Superior temporal gyrus (tissue), 1 donor: ENCODE measurements around the gene CRIP1.
A peak's percentile ranks its signal among the peaks of the same experiment; 100 is the strongest.

ENCODE experiments used
- DNase-seq: peaks from one replicate; pipeline ENCODE4 v3.0.0-alpha.2; 2016; ENCODE audit errors: extremely low spot score

CRIP1 gene

DNA sequence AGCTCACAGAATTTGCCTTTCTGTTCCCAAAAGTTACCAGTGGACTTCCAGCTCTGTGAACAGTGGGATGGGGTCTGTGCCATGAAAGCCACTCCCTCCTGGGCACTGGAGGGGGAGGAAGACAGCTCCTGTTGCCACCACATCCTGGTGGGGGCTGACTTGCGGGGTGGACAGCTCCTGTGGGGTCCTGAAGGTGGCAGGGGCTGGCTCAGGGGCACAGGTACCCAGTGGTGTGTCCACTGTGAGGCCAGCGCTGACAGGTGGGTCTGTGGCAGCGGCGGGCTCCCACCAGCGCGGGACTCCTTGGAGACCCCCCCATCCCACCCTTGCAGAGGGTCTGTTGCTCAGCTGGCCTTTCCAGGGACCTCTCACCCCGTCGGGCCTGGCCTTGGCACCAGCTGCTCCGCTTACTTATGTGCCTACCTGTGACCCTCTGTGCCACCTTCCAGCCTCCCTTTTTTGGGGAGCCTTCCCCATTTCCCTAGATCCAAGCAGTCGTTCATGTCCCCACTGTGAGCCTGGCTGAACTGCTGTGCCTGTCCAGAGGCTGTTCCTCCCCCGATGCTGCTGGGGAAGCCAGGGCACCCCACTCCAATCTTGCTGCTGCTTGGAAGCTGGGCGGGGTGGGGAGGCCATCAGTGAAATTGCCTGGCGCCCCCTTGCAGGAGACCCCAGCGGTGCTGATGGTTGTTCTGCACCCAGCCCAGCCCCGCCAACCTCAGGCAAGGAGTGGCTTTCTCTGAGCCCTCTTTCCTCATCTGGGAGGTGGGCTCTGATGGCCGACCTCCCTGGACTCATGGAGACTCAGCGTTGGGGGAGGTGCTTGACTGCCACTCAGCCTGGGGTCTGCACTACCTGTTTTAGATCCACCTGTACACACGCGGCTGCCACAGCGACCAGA is 6.5 kb downstream of the CRIP1 start:
- DNase-seq: no peak

DNA sequence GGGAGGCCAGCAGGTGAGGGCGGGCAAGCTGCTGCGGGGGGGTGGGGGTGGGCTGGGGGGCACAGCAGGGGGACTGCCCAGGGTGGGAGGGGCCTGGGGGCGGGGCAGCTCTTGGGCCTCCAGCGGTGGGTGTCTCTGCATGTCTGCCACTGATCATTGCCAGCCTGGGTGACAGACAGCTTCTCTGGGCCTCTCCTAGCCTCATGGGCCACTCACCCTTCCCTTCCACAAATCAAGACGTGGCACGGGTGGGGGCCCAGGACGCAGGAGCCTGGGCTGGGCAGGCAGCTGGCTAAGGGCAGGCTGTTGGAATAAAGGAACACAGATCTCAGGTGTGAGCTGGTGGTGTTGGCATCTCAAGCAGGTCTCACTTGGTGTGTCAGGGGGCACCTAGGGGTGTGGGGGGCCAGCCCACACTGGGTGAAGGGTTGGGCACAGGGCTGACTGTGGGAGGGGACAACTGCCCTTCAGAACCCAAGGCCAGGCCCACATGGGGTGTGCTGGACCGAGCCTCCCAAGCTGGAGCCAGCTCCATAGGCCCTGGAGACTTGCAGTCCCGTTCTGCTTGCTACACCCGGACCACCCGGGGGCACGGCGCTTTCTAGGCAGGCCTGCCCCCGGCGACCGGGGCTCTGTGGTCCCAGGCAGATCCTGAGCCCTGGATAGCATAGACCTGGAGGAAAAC is 7.4 kb downstream of the CRIP1 start:
- DNase-seq: no peak

DNA sequence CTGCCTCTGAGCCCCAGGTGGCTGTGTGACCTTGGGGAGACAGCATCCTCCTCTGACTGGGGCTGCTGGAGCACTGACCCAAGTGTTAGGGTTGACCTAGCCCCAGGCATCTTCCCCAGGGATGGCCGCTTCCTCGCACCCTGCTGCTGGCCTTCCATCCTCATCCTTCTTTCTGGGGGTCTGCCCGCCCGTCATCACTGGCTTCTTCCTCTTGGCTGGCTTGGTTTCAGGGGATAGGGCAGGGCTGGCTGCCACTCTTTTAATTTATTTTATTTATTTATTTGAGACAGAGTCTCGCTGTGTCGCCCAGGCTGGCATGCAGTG is 7.9 kb downstream of the CRIP1 start:
- no peak for DNase-seq

DNA sequence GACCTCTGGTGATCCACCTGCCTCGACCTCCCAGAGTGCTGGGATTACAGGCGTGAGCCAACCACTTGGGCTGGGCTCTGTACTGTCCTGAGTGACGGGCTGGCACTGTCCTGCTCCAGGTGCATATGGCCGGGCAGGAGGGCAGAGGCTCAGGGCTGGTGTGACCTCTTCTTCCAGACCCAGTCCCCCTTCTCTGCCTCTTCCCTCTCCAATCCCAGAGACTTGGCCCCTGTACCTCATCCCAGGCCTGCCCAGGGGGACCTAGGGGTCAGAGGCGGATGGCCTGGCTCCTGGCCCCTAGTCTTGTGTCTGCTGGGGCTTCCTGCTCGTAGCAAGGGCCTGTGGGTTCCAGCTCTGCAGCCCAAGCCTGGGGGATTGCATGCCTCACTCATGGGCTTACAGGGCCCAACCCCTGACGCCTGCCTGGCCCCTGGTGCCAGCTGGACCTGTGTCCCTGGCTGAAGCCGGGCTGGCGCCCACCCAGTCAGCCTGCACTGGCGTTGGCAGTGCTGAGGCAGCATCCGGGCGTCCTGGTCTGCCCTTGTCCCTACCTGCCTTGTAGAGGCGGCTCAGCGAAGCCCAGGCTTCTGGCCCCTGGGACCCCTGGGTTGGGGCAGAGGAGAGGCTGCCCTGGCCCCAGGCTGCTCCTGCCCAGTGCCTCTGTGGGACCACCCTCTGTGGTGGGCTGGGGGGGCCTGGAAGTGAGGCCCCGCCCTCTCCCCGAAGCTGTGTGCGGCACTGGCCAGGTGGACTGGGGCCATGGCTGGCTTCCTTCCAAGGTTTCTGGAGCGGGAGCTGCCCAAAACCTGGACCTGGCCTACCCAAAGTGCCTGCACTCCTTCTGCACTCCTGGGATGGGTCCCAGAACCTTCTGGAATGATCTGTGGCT is 8.7 kb downstream of the CRIP1 start:
- no peak for DNase-seq

DNA sequence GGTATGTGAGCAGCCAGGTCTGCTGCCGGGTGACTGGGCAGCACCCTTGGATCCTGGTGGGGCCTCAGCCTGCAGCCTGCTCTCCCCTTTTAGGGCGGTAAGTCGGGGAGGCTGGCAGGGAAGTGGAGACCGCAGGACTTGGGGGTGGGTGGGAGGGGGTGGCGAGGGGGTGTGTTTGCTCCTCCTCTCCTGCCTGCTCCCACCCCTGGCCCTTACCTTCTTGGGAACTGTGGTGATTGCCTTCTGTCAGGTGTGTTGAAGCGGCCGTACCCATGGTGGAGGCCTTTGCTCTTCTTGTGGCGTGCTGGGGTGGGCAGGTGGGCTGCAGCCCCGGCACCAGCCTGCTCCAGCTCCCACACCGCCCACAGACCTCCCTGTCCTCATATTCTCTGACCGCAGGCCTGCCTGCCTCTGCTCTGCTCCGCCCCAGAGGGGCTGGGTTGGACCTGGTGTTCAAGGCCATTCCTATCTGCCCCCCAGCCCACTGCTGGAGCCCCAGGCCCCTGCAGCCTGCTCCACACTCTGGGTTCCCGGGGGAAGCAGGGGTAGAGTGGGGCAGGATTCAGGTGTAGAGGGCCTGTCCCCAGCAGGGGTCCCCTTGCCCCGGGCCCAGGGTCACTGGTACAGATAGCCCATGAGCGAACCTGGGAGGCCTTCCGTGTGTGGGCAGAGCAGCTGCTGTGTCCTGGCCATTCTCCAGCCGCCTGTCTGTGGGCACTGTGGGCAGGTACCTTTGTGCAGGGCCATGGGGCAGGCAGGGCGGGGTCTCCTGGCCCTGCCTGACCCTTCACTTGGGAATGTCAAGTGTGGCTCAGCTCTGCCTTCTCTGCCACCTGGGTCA is 9.5 kb downstream of the CRIP1 start:
- no peak for DNase-seq

DNA sequence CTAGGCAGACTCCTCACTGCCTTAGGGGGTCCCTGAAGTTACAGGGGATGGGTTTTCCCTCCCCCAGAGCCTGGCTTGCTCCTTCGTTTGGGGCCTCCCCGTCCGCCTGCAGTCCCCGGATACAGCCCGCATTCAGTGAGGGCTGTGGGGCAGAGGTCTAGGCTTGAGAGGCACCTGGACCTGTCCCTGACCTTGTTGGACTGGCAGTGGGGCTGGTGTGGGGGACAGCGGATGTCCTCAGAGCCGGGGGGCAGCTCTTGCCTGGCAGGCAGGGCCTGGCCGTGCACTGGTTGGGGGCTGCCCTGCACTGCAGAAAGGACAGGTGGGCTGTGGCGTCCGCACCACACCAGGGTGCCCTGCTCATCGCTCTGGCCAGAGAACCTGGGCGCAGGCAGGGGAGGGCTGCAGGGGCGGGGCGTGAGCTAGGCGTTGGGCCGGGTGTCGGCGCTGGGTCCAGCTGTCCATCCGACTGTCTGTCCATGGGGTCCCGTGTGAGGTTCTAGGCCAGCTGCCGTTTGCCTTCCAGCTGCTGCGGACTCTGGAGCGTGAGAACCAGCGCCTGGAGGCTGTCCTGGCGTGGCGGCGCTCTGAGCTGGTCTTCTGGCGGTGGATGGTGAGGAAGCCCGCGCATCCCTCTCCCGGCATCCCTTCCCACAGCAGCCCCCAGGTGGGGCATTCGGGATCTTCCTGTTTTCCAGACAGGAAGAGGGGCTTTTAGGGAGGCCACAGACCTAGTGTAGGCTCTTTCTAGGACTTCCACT is 10.3 kb downstream of the CRIP1 start:
- DNase-seq: no peak

DNA sequence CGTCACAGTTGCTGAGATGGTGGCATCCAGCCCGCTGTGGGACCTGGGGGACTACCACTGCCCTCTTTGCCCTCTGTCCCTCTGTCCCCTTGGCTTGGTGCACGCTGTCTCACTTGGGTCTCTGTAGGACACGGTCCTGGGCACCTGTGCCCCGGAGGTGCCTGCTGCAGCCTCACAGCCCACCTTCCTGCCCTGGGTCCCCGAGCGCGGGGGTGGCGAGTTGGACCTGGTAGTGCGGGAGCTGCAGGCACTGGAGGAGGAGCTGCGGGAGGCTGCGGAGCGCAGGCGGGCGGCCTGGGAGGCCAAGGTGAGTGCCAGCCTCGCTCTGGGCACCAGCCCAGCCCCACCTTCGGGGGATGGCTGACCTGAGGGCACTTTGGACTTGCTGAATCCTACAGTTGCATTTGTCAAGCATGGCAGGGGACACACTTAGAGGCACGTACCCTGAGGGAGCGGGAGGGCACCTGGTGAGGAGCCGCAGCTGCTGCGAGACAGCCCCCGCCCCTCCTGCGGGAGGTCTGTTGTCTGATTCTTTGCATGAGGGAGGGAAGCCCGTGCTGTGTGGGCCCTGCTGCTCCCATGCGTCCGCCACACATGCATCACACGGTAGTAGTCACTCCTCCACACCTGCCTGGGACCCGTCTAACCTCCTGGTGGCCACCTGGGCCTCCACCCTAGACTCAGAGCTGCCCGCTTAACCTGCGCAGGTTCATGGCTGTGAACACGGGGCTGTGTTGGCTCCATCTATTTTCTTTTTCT is 11.2 kb downstream of the CRIP1 start:
- DNase-seq: no peak

DNA sequence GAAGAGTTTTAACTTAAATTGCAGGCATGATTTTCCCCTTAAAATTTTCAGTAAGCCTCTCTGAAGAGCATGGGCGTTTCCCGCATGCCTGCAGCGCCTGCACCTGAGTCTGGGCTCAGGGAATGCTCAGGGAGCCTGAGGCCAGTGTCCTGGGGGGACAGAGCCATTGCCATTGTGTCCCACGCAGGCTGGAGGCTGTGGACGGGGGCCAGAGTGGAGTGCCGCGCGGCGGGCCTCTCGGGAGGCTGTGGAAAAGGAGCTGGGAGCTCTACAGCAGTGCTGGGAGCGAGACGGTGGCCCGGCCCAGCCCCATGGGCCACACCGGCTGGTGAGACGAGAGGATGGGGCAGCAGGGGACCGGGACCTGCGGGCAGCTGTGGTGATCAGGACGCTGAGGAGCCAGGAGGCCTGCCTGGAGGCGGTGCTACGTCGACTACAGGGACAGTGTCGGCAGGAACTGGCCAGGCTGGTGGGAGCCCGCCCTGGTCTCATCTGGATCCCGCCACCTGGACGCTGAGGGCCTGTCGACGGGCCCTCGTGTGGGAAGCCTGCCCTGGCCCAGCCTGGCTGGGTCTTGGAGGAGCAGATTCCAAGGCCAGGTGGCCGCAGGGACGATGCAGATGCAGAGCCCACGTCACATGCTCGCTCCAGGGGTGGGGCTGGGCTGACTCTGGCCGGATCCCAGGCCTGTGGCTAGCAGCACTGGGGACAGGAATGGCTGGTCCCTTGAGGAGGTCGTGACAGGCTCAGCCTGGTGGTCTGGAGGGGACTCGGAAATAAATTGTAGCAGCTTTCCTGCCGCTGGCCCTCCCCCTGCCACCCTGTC is 12.0 kb downstream of the CRIP1 start:
- peak; percentile 74 for DNase-seq

DNA sequence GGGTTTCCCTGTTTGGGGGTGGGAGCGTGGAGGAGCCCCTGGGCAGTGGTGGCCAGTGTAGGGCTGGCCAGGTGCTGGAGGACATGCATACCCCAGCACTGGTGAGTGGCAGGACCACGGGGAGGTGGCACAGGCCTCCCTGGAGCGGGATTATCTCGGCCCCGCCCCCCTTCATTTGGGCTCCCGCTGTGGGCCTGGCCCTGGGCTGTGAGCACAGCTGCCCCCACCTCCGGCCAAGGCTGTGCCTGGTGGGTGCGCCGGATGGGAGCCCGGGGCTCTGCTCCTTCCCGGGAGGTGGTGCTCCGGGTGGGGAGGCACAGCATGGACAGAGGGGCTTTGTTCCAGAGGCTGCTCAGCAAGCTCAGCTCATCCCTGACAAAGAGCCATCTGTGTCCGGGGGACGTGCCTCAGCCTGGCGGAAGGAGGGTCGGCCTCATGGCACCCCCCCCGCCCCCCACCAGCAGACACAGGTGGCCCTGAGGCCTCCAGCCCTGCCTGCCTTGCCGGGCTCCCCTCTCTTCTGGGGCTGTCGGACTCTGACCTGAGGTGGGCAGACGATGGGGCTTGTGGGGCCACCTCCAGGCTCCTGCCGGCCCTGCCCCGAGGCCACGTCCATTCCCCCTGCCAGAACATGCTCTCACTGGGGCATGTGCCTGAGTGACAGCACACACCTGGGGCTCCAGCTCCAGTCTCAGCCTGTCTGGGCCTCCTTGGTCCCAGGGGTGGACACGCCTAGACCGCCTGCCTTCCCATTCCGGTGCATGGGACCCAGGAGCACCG is 12.8 kb downstream of the CRIP1 start:
- peak; percentile 88 for DNase-seq

DNA sequence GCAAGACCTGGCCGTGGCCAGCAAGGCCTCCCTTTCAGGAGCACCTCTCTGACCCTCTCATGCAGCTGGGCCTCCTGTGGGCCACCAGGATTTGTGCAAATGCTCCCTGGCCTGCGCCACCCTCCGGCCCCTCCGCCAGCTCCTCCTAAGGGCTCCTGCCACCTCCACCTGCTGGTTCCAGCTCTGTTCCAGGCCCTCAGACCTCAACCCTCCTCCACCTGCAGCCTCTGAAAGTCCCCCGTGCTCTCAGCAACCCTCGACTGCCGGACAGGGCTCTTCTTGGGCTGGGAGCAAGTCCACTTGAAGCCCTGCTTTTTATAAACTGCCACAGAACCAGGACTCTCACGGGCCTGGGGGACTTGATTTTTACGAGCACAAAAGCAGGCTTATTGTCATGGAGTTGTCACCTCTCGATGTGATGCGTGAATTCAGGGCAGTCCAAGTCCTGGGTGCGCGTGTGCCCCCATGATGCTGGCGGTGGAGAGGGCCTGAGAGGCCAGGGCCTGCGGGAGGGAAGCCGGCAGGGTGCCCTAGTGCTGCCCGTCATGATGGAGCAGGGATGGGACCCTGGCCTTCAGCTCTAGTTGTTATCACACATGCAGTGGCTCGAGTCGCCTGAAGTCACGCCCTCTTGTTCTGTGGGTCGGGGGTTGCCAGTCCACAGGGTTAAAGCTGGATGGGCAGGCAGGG is 13.5 kb downstream of the CRIP1 start:
- no peak for DNase-seq

DNA sequence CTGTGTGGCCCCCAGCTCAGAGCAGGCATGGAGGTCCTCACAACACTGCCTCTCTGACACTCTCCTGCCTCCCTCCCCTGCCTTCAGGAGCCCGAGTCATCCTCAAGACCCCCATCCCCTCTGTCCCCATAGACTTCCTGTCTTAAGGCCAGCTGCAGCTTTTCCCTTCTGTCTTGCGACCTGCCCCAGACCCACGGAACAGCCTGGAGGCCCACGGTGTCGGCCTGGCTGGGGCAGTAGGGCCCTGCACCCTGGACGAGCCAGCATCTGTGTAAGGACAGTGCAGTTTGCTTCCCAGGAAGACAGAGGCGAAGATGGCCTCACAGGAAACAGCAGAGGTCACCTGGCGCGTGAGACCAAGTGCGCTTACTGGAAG is 14.0 kb downstream of the CRIP1 start:
- no peak for DNase-seq

DNA sequence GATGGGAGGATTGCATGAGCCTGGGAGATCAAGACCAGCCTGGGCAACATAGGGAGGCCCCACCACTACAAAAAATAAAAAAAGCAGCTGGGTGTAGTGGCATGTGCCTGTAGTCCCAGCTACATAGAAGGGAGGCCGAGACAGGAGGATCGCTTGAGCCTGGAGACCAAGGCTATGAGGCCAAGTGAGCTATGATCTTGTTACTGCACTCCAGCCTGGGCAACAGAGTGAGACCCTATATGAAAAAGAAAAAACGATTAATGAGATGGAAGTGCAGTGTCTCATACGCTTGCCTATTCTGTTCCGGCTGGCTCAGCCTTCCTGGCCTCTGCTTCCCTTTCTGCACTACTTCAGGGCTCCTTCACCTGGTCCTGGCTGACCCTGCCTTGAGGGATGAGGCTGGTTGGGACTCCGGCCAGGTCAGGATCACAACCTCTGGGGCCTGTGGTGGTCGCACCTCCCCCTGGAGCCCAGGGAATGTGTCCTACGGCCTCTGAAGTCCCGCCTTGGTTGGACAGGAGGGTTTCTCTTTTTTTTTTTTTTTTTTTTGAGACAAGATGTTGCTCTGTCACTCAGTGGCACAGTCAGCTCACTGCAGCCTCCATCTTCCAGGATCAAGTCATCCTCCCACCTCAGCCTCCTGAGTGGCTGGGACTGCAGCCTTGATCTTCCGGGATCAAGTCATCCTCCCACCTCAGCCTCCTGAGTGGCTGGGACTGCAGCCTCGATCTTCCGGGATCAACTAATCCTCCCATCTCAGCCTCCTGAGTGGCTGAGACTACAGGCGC is 15.0 kb downstream of the CRIP1 start:
- no peak for DNase-seq

DNA sequence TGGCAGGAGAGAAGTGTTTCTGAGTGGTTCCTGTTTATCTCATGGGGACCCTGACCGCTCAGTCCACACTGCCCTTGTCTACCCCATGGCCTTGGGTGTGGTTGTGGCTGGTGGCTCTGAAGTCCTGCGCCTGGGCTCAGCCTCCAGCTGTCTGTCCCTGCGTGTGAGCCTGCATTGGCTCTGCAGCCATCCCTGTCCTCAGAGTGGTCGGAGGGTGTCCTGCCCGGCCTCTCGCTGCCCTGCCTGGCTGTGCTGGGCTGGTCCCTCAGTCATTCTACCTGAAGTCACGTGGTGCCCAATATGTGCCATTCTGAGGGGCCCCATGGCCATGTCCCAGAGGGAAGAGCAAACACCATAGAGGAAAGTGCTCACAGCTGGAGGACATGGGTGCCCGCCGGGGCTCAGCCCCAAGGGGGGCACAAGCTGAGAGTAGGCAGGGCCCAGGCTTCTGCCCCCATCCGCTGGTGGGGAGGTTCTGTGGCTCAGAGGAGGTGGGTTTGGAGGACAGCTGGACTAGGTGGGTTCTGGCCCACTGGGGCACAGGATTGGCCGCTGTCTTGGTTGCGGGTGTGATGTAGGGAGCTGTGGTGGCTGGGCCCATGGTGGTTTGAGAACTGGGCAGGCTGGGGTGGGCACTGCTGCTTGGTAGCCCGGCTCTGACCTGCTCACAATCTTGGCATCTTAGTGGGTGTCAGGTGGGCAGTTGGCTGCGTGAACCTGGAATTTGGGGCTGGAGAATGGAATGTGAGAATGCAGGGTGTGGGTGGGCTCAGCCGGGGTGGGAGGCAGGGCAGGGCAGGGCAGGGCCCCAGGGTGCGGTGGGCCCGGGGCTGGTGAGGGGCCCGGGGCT is 16.0 kb downstream of the CRIP1 start:
- no peak for DNase-seq

DNA sequence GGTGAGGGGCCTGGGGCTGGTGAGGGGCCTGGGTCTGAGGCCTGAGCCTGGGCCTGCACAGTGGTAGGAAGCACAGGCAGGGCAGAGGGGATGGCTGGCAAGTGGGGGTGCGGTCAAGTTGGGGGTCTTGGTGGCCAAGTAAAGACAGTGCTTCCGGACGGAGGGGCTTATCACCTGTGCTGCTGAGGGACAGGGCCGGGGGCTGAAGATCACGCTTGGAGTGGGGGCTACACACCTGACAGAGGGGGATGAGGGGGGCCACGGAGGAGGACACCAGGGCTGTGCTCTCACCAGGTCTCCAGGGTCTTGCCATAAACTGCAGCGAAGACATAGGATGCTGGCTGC is 16.6 kb downstream of the CRIP1 start:
- no peak for DNase-seq

DNA sequence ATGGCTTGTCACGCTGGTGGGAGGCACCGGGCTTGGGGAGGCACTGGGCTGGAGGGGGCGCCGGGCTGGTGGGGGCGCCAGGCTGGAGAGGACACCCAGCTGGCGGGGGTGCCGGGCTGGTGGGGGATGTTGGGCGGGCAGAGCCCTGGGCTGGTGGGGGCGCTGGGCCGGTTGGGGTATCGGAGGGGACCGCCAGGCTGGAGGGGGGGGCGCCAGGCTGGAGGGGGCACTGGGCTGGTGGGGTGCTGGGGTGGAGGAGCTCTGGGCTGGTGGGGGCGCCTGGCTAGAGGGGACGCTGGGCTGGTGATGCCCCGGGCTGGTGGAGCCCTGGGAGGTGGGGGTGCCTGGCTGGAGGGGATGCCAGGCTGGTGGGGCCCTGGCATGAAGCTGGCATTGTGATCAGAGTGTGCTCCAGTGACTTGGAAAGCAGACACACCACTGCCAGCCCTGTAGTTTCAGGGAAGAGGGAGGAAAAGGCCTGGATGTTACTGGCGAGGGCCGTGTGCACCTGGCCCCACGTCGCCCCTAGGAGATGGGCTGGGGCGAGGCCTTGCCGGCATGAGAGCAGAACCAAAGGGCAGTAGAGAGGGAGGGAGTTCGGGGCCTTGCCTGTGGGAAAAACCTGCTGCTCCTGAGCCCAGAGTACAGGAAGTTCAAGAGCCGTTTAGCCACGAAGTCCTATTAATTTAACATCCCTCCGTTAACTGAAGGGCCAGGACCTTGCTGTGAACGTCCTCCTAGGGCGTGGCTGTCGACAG is 17.4 kb downstream of the CRIP1 start:
- DNase-seq: no peak
